Right lobe of liver (tissue), 6 donors: ENCODE results near the gene MTCH1. TPM values are rescaled to one million over a fixed set of nuclear protein-coding genes. Genes with fewer than 3 reads are reported as not detected.

Experiments used
- ATAC-seq, 4 donors: fragments of 200-7000 bp; cut with Tn5 transposase; one replicate each; pipeline ENCODE4 v1.9.1; 2020; ENCODE audit warnings: mild to moderate bottlenecking in 4 of 4, moderate library complexity in 4 of 4
- DNase-seq, 3 donors: peaks; one replicate each; pipeline ENCODE4 v3.0.0-alpha.2; 2020
- H3K27ac ChIP-seq, 3 donors: fragments of 200-600 bp; one replicate each; pipeline ENCODE4 v1.8.0; 2022
- H3K27me3 ChIP-seq, 2 donors: fragments of 200-600 bp; one replicate each; pipeline ENCODE4 v1.8.0; 2022
- H3K36me3 ChIP-seq, 4 donors: fragments of 200-600 bp; sonication (generic) in 1 of 4; one replicate each; pipeline versions ENCODE4 v1.5.1 to v1.8.0; 2017 to 2022; ENCODE audit warnings: control low read depth in 1 of 4
- H3K4me1 ChIP-seq, 4 donors: fragments of 200-600 bp; sonication (generic) in 1 of 4; one replicate each; pipeline versions ENCODE4 v1.5.1 to v1.8.0; 2017 to 2022; ENCODE audit warnings: control low read depth in 1 of 4
- H3K4me3 ChIP-seq, 3 donors: fragments of 200-600 bp; one replicate each; pipeline ENCODE4 v1.8.0; 2022
- H3K9me3 ChIP-seq, 4 donors: fragments of 200-600 bp; sonication (generic) in 1 of 4; one replicate each; pipeline versions ENCODE4 v1.5.1 to v1.8.0; 2017 to 2022; ENCODE audit warnings: control low read depth in 1 of 4
- POLR2A ChIP-seq: fragments of 450-650 bp; IDR thresholded peaks from one replicate; pipeline ENCODE4 v1.6.1; 2017; ENCODE audit warnings: antibody characterized with exemption, mild to moderate bottlenecking
- WGBS: methylation state at CpG from one replicate; pipeline ENCODE4 v1.1.6; 2018; ENCODE audit warnings: low coverage, low lambda C conversion rate; ENCODE audit not compliant: insufficient coverage; ENCODE audit errors: missing lambda C conversion rate; 5-methylcytosine and 5-hydroxymethylcytosine counted together
- intact Hi-C, 2 donors: fragments of 100-400 bp; cut with DNase I; formaldehyde crosslinking; loops; one replicate each; pipeline versions ENCODE4 v1.11.2 to v1.14.1; 2022
- total RNA-seq, 6 experiments: library from RNA; depleted of rRNA in 2 of 6; stranded (reverse); fragments of >200 nt in 2 of 6; fragmentation: NEBNext Ultra II Directional in 3 of 6; extraction: Animal tissue kit (Norgen Biotek cat#: 25700) in 3 of 6; gene quantifications; one replicate each; pipeline versions ENCODE4 v1.1.0 to v1.2.4, GENCODE V29; 2016 to 2023
- TF ChIP-seq, protein P1 (sequence below), 4 donors: fragments of 200-600 bp in 3 of 4; fragments of 450-650 bp in 1 of 4; IDR thresholded peaks; one replicate each; pipeline versions ENCODE4 v1.5.1 to v1.8.0; 2016 to 2022; ENCODE audit warnings: antibody characterized with exemption in 4 of 4, mild to moderate bottlenecking in 2 of 4
- donor health status: DM: no; HTN: yes; CAD: no.
- donor health status: DM: no; HTN: no; CAD: no.
- donor health status: DM: no; HTN: no; CAD: no.
- donor health status: DM: no; HTN: yes; CAD: no.
- donor health status: DM: no; HTN: yes; CAD: no.

MTCH1 gene
- total RNA-seq, 6 experiments from 2014 or later = 56.3 to 73.7 (median 63.3) TPM

DNA sequence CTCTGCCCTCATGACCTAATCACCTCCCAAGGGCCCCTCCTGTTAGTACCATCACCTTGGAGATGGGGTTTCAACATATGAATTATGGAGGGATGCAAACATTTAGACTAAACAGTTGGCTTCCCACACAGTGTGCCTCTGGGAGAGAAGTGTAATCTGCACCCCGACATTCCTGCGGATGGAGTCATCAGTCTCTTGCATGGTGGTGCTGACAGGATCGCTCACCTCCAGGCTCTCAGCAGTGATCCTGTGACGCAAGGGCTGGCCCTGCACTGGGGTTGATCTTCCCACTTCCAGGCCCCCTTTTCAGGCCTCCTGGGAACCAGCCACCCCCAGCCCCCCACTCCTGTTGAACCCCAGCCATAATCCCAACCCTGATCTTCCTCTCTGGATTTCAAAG, 47.5 kb downstream of the MTCH1 start:
- TF ChIP-seq, protein P1, sequence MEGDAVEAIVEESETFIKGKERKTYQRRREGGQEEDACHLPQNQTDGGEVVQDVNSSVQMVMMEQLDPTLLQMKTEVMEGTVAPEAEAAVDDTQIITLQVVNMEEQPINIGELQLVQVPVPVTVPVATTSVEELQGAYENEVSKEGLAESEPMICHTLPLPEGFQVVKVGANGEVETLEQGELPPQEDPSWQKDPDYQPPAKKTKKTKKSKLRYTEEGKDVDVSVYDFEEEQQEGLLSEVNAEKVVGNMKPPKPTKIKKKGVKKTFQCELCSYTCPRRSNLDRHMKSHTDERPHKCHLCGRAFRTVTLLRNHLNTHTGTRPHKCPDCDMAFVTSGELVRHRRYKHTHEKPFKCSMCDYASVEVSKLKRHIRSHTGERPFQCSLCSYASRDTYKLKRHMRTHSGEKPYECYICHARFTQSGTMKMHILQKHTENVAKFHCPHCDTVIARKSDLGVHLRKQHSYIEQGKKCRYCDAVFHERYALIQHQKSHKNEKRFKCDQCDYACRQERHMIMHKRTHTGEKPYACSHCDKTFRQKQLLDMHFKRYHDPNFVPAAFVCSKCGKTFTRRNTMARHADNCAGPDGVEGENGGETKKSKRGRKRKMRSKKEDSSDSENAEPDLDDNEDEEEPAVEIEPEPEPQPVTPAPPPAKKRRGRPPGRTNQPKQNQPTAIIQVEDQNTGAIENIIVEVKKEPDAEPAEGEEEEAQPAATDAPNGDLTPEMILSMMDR (IDR thresholded peaks at IDR 0.05) = no peak
- no peak for TF ChIP-seq POLR2A
- no peaks in the 10 kb centered on the region for H3K36me3 ChIP-seq
- H3K4me1 ChIP-seq = no peaks in the 10 kb centered on the region
- ATAC-seq (no peak), DNase-seq (peak in 1 of 3 donors; percentile 21)
- H3K27me3 ChIP-seq = no peaks in the 10 kb centered on the region
- intact Hi-C loops = no loop called here
- 100% methylated on average over 1 of the region's 4 CpGs for WGBS
- no peak overlapping the region for H3K27ac ChIP-seq
- H3K4me3 ChIP-seq = no peak overlapping the region
- H3K9me3 ChIP-seq = no peaks in the 10 kb centered on the region

DNA sequence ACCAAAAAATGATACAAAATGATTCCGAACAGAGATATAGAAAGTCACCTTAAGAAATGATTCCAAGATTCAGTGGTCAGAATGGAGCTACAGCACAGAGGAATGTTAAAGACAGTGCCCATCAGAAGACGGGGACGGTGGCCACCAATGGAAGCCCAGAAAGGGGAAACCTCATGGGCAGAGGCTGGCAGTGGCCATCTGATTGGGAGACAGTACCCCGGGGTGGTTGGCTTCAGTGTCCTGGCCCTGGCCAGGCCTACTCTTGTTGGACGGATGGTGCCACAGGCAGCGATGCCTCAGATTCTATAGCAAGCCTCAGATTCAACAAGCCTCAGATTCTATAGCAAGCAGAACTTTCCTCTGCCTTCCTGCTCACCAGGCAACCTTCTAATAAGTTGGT, 48.1 kb downstream of the MTCH1 start:
- H3K4me3 ChIP-seq = no peak overlapping the region
- 85% methylated on average over 5 of the region's 6 CpGs for WGBS
- DNase-seq = peak in 1 of 3 donors; percentile 28
- no peaks in the 10 kb centered on the region for H3K4me1 ChIP-seq
- H3K27ac ChIP-seq = no peak overlapping the region
- H3K9me3 ChIP-seq = no peaks in the 10 kb centered on the region
- intact Hi-C loops = no loop called here
- H3K27me3 ChIP-seq = no peaks in the 10 kb centered on the region
- no peaks in the 10 kb centered on the region for H3K36me3 ChIP-seq
- ATAC-seq = no peak
- TF ChIP-seq, protein P1 (IDR thresholded peaks at IDR 0.05) = no peak
- TF ChIP-seq POLR2A = no peak

DNA sequence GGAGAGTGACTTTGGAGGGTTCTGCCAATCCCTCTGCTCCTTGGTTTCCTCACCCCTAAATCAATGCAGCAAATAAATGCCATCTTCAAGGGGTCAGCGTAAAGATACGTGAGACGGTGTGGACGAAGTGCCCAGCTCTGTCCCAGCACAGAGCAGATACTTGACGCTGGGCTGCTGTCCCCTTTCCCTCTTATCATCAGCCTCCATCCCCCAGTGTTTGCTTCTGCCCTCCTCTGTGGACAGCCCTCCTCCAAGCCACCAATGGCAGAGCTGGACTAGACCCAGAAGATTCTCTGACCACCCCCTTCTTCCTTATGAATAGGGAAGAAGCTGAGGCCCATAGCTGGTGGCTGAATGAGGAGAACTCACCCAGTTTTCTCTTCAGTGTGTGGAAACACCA, 49.2 kb downstream of the MTCH1 start:
- intact Hi-C loops = no loop called here
- peak in 1 of 3 donors; percentile 22 for DNase-seq

DNA sequence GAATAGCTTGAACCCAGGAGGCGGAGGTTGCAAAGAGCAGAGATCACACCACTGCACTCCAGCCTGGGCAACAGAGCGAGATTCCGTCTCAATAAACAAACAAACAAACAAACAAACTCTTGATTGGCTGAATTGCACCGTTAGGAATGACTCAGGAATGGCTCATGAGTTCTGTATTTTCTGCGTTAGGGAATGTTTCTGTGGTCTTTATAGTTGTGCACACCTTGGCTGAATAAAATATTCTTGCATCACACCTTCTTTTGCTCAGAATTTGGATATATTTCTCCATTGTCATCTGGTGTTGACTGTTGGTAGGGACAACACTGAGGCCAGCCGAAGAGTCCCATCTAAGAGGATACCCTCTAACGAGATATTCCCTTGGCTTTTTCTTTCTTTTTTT, 51.1 kb downstream of the MTCH1 start:
- 84% methylated on average over 7 of the region's 7 CpGs for WGBS
- ATAC-seq = no peak

More for the DNA sequence above, 49.2 kb downstream of the MTCH1 start:
- no peaks in the 10 kb centered on the region for H3K27me3 ChIP-seq
- TF ChIP-seq, protein P1 (IDR thresholded peaks at IDR 0.05) = no peak
- TF ChIP-seq POLR2A = no peak
- WGBS = 71% methylated on average over 1 of the region's 5 CpGs
- no peak overlapping the region for H3K27ac ChIP-seq
- no peak overlapping the region for H3K4me3 ChIP-seq
- ATAC-seq = no peak
- no peaks in the 10 kb centered on the region for H3K9me3 ChIP-seq
- H3K36me3 ChIP-seq = no peaks in the 10 kb centered on the region
- H3K4me1 ChIP-seq = no peaks in the 10 kb centered on the region

More for the DNA sequence above, 51.1 kb downstream of the MTCH1 start:
- intact Hi-C loops = no loop called here
- TF ChIP-seq POLR2A = no peak
- TF ChIP-seq, protein P1 (IDR thresholded peaks at IDR 0.05) = no peak
- H3K4me1 ChIP-seq = no peaks in the 10 kb centered on the region
- H3K27ac ChIP-seq = no peak overlapping the region
- H3K27me3 ChIP-seq = no peaks in the 10 kb centered on the region
- H3K9me3 ChIP-seq = no peaks in the 10 kb centered on the region
- DNase-seq = no peak
- no peak overlapping the region for H3K4me3 ChIP-seq
- H3K36me3 ChIP-seq = no peaks in the 10 kb centered on the region
